Measurements from ENCODE around the gene ATP4B.

The ATP4B gene

GRCh38 chr13:113641426-113641825, 16.6 kb downstream of the ATP4B start:
- DNase-seq: no peak
- TF ChIP-seq GATA1 (IDR thresholded peaks at IDR 0.05; ENCODE audit: low read depth, low read length) (no peak), POLR2A (IDR thresholded peaks at IDR 0.05; ENCODE audit: low read length) (no peak)

GRCh38 chr13:113639616-113640262, 18.3 kb downstream of the ATP4B start:
- DNase-seq: no peak

DNA sequence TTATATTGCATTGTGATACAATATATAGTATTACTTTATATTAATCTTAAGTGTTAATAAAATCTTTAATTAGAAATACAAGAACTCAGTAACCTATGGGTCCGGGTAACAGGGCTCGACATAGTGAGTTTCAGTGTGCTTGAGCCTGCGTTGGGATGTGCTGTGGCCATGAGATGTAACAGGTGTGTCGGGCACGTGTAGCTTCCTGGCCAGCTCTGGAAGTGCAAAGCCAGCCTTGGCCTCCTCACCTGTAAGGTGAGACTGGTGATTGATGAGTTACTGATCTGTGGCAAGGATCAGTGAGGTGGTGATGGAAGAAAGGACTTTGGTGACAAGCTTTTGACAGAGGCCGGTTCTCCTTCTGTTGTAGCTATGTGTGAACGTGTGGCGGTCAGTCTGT, 19.2 kb downstream of the ATP4B start:
- TF ChIP-seq POLR2A (IDR thresholded peaks at IDR 0.05; ENCODE audit: low read length) (no peak), GATA1 (IDR thresholded peaks at IDR 0.05; ENCODE audit: low read depth, low read length) (no peak)
- DNase-seq: no peak

More at GRCh38 chr13:113639616-113640262, 18.3 kb downstream of the ATP4B start:
- TF ChIP-seq POLR2A (IDR thresholded peaks at IDR 0.05; ENCODE audit: low read length): no peak

DNA sequence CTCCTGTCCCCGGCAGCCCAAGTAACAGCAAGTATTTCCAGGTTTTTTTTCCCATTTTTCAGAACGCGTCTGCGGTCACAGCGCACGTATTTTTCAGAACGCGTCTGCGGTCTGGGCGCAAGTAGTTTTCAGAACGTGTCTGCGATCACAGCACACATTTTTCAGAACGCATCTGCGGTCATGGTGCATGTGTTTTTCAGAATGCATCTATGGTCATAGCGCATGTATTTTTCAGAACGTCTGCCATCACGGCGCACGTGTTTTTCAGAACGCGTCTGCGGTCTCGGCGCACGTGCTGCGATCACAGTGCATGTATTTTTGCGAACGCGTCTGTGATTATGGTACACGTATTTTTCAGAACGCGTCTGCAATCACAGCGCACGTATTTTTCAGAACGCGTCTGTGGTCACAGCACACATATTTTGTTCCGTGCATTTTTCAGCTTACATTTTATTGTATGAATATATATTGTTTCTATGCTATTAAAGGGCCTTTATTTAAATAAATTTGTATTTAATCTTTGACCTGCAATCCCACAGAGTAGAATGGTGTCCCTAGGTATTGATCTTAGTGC, 19.7 kb downstream of the ATP4B start:
- no peak for DNase-seq
- no peak for TF ChIP-seq POLR2A (IDR thresholded peaks at IDR 0.05; ENCODE audit: low read length)
- no peak for TF ChIP-seq GATA1 (IDR thresholded peaks at IDR 0.05; ENCODE audit: low read depth, low read length)

DNA sequence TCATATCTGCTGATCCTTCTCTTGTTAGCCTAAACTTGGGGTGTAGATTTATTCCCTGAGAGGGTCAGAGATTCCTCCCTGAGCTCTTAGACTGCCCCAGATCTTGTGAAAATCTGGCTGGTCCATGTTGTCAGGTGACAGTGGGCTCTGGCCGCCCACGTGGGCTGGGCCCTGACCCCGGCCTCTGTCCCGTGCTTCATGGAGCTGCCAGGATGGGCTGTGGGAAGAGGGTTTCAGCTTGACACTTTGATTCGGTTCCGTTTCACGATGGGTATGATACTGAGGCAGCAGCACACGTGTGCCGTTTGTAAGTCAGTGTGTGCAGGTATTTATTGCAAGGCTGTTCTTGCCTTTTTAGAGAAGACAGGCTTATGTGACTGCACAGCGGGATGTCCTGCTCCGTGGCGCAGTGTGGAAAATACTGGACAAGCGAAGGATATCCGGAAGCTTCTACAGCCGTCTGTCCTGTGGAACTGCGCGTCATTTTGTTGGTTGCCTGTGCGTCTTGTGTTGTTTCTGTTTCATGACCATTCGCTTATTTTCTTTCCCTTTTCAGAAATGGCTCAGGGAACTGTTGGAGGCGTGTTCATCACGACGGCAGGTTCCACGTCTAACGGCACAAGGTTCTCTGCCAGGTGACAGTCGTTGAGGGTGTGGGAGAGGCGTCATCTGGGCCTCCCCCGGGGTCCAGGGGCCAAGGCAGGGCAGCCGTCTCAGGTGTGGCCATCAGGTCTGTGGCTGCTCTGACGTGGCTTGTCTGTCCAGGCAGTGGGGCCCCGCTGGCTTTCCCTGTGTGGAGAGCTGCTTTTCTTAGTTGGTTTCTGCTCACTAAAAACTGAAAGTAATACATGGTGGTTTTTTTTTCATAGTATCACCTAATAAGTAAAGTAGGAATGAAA, 20.5 kb downstream of the ATP4B start:
- DNase-seq: no peak
- TF ChIP-seq GATA1 (IDR thresholded peaks at IDR 0.05; ENCODE audit: low read depth, low read length): no peak
- no peak for TF ChIP-seq POLR2A (IDR thresholded peaks at IDR 0.05; ENCODE audit: low read length)

DNA sequence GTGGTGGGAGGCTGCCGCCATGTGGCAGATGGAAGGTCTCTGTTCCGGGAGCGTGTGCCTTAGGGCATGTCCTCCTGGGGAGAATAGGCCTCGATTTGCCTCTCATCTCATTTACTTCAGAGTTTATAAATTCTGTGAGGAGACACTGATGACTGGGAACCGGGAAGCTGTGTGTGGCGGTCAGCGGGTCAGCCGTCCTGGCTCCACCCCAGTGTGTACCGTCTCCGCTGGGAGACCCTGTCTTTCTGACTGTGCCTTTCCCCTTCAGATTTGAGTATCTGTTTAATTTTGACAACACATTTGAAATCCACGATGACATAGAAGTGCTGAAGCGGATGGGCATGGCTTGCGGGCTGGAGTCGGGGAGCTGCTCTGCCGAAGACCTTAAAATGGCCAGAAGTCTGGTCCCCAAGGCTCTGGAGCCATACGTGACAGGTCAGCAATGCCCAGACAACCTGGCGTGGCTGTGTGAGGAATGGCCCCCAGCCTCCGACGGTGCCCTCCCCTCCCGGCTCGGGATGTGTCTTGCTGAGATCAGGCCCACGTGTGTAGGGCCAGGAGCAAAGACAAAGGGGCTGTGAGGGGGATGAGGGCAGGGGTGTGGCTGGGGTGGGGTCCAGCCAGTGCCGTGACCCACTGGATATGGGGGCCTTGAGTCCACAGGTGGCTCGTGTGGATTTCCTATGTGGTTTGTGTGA, 21.6 kb downstream of the ATP4B start:
- TF ChIP-seq GATA1 (IDR thresholded peaks at IDR 0.05; ENCODE audit: low read depth, low read length) (no peak), POLR2A (IDR thresholded peaks at IDR 0.05; ENCODE audit: low read length) (no peak)
- DNase-seq: no peak

DNA sequence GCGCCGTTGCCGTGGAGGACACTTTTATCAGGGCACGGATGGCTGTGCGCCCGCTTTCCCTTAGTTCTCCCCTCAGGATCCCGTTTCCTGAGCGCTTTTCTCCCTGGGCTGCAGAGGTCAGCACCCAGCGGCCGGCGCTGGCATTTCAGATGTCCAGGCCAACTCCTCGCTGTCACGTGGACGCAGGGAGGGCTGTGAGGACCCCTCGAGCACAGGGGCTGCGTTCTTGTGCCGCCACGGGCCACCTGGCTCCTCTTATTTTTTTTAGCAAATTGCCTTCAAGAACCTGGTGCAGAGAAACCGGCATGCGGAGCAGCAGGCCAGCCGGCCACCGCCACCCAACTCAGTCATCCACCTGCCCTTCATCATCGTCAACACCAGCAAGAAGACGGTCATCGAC, 22.3 kb downstream of the ATP4B start:
- TF ChIP-seq POLR2A (IDR thresholded peaks at IDR 0.05; ENCODE audit: low read length) (no peak), GATA1 (IDR thresholded peaks at IDR 0.05; ENCODE audit: low read depth, low read length) (no peak)
- no peak for DNase-seq

GRCh38 chr13:113635048-113635420, 23.0 kb downstream of the ATP4B start:
- no peak for DNase-seq
- TF ChIP-seq POLR2A (IDR thresholded peaks at IDR 0.05; ENCODE audit: low read length): no peak
- TF ChIP-seq GATA1 (IDR thresholded peaks at IDR 0.05; ENCODE audit: low read depth, low read length): no peak

GRCh38 chr13:113634279-113635047, 23.5 kb downstream of the ATP4B start:
- DNase-seq: no peak
- TF ChIP-seq GATA1 (IDR thresholded peaks at IDR 0.05; ENCODE audit: low read depth, low read length) (no peak), POLR2A (IDR thresholded peaks at IDR 0.05; ENCODE audit: low read length) (no peak)

GRCh38 chr13:113633485-113633873, 24.5 kb downstream of the ATP4B start:
- no peak for DNase-seq
- TF ChIP-seq POLR2A (IDR thresholded peaks at IDR 0.05; ENCODE audit: low read length) (no peak), GATA1 (IDR thresholded peaks at IDR 0.05; ENCODE audit: low read depth, low read length) (no peak)

DNA sequence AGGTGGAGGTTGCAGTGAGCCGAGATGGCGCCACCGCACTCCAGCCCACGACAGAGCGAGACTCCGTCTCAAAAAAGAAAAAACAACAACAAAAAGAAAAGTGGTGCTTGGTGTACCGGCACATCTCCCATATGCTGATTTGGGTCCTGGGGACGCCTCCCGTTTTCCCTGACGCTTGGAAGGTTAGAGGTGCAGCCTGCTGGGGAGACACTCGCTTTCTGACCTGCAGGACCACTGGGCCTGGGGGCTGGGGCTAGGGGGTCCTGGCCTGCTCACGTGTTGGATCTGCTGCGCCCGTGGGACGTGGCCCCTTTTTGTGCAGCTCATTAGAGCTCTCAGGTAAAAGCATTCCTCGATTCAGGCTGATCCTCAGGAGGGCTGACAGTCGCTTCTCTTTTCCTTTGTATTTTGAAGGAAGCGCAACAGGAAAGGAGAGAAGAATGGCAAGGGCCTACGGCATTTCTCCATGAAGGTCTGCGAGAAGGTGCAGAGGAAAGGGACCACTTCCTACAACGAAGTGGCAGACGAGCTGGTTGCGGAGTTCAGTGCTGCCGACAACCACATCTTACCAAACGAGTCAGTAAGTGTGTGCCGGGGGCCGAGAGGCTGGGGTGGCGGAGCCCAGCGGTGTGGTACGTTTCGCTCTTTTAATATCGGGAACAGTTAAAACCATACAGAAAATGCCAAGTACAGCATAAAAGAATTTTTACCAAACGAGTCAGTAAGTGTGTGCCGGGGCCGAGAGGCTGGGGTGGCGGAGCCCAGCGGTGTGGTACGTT, 25.1 kb downstream of the ATP4B start:
- TF ChIP-seq GATA1 (IDR thresholded peaks at IDR 0.05; ENCODE audit: low read depth, low read length) (no peak), POLR2A (IDR thresholded peaks at IDR 0.05; ENCODE audit: low read length) (no peak)
- DNase-seq: no peak

DNA sequence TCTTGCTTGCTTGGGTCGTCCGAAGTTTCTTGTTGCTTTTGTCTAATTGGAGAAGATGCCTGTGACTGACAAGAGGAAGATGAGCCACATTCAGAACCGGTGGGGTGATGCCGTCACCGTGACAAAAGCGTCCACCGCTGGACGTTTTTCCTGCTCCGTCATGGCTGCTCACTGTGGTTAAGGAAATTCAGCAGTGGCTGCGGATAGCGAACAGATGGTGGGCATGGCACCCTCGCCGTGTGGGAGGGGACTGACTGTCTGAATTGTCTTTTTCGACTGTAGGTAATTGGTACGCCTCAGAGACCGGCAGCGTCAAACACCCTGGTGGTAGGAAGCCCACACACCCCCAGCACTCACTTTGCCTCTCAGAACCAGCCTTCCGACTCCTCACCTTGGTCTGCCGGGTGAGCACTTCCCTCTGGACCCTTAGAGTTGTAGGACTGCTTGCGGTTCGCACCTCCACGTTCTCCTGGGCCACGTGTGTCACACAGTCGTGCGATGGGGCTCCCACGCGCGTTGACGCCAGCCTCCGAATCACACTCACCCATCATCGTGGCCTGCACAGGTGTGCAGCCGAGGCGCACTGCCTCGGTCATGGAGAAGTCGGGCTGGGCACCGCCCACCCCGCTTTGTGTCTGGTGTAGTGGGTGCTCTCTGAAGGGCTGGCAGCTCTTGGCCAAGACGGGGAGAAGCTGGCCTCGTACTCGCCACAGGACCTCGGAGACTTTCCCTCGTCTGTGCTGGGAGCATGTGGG, 26.5 kb downstream of the ATP4B start:
- TF ChIP-seq POLR2A (IDR thresholded peaks at IDR 0.05; ENCODE audit: low read length) (no peak), GATA1 (IDR thresholded peaks at IDR 0.05; ENCODE audit: low read depth, low read length) (no peak)
- DNase-seq: no peak
